Liver (tissue), 9 donors: ENCODE data around the gene TECPR1. TPM values are rescaled to one million over a fixed set of nuclear protein-coding genes. Genes with fewer than 3 reads are reported as not detected.

Experiments used
- DNase-seq: peaks from one replicate; pipeline ENCODE4 v3.0.0-alpha.2; 2017; ENCODE audit warnings: low spot score
- H3K27ac ChIP-seq, 2 donors: one replicate each; pipeline ENCODE4 v1.7.0; 2013; ENCODE audit warnings: inconsistent platforms in 2 of 2, low read length in 2 of 2, control low read depth in 1 of 2, low read depth in 1 of 2, mild to moderate bottlenecking in 1 of 2
- H3K27me3 ChIP-seq, 4 donors: one replicate each; pipeline versions ENCODE4 v1.6.1 to v1.7.0; 2013; ENCODE audit warnings: low read length in 3 of 4, inconsistent platforms in 1 of 4, mild to moderate bottlenecking in 1 of 4, moderate library complexity in 1 of 4; ENCODE audit not compliant: control insufficient read depth in 4 of 4, insufficient read depth in 4 of 4
- H3K36me3 ChIP-seq, 4 donors: one replicate each; pipeline versions ENCODE4 v1.6.1 to v1.7.0; 2013; ENCODE audit warnings: low read length in 3 of 4, mild to moderate bottlenecking in 3 of 4, low read depth in 1 of 4, moderate library complexity in 1 of 4; ENCODE audit not compliant: control insufficient read depth in 4 of 4, insufficient read depth in 3 of 4
- H3K4me1 ChIP-seq, 4 donors: one replicate each; pipeline versions ENCODE4 v1.6.1 to v1.7.0; 2013; ENCODE audit warnings: low read length in 3 of 4, mild to moderate bottlenecking in 3 of 4, moderate library complexity in 1 of 4; ENCODE audit not compliant: control insufficient read depth in 4 of 4, insufficient read depth in 4 of 4
- H3K4me3 ChIP-seq, 3 donors: one replicate each; pipeline versions ENCODE4 v1.6.1 to v1.7.0; 2013; ENCODE audit warnings: low read length in 3 of 3, control low read depth in 1 of 3, low read depth in 1 of 3, mild to moderate bottlenecking in 1 of 3
- H3K9ac ChIP-seq, 2 donors: one replicate each; pipeline ENCODE4 v1.7.0; 2013; ENCODE audit warnings: low read length in 2 of 2, mild to moderate bottlenecking in 2 of 2, moderate library complexity in 2 of 2, control low read depth in 1 of 2, low read depth in 1 of 2
- H3K9me3 ChIP-seq, 4 donors: one replicate each; pipeline versions ENCODE4 v1.6.1 to v1.7.0; 2013; ENCODE audit warnings: low read length in 3 of 4; ENCODE audit not compliant: control insufficient read depth in 4 of 4
- EGR1 ChIP-seq, 2 donors: IDR thresholded peaks; 2 replicates each; pipeline ENCODE4 v1.6.1; 2016 to 2018; ENCODE audit warnings: antibody characterized with exemption in 2 of 2, low read depth in 2 of 2
- FOXA1 ChIP-seq: IDR thresholded peaks from 2 replicates; pipeline ENCODE4 v1.6.1; 2016; ENCODE audit warnings: antibody characterized with exemption
- GABPA ChIP-seq, 2 donors: IDR thresholded peaks in 1 of 2; conservative IDR thresholded peaks in 1 of 2; 2 replicates each; pipeline ENCODE4 v1.6.1; 2016; ENCODE audit warnings: antibody characterized with exemption in 2 of 2, mild to moderate bottlenecking in 1 of 2, moderate library complexity in 1 of 2
- HNF4A ChIP-seq, 2 donors: conservative IDR thresholded peaks; 2 replicates each; pipeline ENCODE4 v1.6.1; 2016; ENCODE audit warnings: antibody characterized with exemption in 2 of 2, mild to moderate bottlenecking in 2 of 2
- HNF4G ChIP-seq: IDR thresholded peaks from 2 replicates; pipeline ENCODE4 v1.6.1; 2016; ENCODE audit warnings: antibody characterized with exemption
- JUND ChIP-seq, 2 donors: IDR thresholded peaks; 2 replicates each; pipeline ENCODE4 v1.6.1; 2016; ENCODE audit warnings: antibody characterized with exemption in 2 of 2
- NR2F2 ChIP-seq: IDR thresholded peaks from 2 replicates; pipeline ENCODE4 v1.6.1; 2016; ENCODE audit warnings: antibody characterized with exemption
- RAD21 ChIP-seq, 2 donors: IDR thresholded peaks; 2 replicates each; pipeline ENCODE4 v1.6.1; 2016; ENCODE audit warnings: antibody characterized with exemption in 2 of 2, mild to moderate bottlenecking in 2 of 2
- RXRA ChIP-seq, 2 donors: IDR thresholded peaks; 2 replicates each; pipeline ENCODE4 v1.6.1; 2017 to 2018; ENCODE audit warnings: antibody characterized with exemption in 2 of 2, mild to moderate bottlenecking in 1 of 2
- SP1 ChIP-seq: IDR thresholded peaks from 2 replicates; pipeline ENCODE4 v1.6.1; 2018; ENCODE audit warnings: antibody characterized with exemption, mild to moderate bottlenecking
- TAF1 ChIP-seq: conservative IDR thresholded peaks from 2 replicates; pipeline ENCODE4 v1.6.1; 2016; ENCODE audit warnings: antibody characterized with exemption, mild to moderate bottlenecking
- YY1 ChIP-seq: IDR thresholded peaks from 2 replicates; pipeline ENCODE4 v1.6.1; 2016; ENCODE audit warnings: antibody characterized with exemption, mild to moderate bottlenecking
- WGBS: extraction: QIAGEN DNeasy Blood & Tissue Kit; methylation state at CpG from one replicate; pipeline ENCODE4 v1.1.7; 2013; 5-methylcytosine and 5-hydroxymethylcytosine counted together
- polyA plus RNA-seq, 2 donors: library from polyadenylated mRNA; stranded (reverse) in 1 of 2; unstranded in 1 of 2; fragments of 200-250 nt in 1 of 2; fragments of >200 nt in 1 of 2; fragmentation: Nextera tagmentation in 1 of 2; extraction: Ambion mirVana in 1 of 2; gene quantifications; one replicate each; pipeline versions ENCODE4 v1.2.1 to v1.2.3, GENCODE V29; 2013 to 2015
- total RNA-seq, 2 donors: library from RNA; depleted of rRNA; stranded (reverse); fragments of >200 nt; gene quantifications; one replicate each; pipeline ENCODE4 v1.2.3, GENCODE V29; 2014
- TF ChIP-seq, protein P1 (sequence below): IDR thresholded peaks from 2 replicates; pipeline ENCODE4 v1.6.1; 2016; ENCODE audit warnings: antibody characterized with exemption
- TF ChIP-seq, protein P2 (sequence below): fragments of 150-350 bp; IDR thresholded peaks from 2 replicates; pipeline ENCODE4 v1.5.1; 2017; ENCODE audit warnings: improper control_type of control experiment, low read depth, low read length; ENCODE audit not compliant: missing input control
- TF ChIP-seq, protein P3 (sequence below): IDR thresholded peaks from 2 replicates; pipeline ENCODE4 v1.6.1; 2016; ENCODE audit warnings: antibody characterized with exemption
- TF ChIP-seq, protein P4 (sequence below): IDR thresholded peaks from 2 replicates; pipeline ENCODE4 v1.6.1; 2016; ENCODE audit warnings: antibody characterized with exemption, mild to moderate bottlenecking
- TF ChIP-seq, protein P5 (sequence below): IDR thresholded peaks from 2 replicates; pipeline ENCODE4 v1.6.1; 2016; ENCODE audit warnings: antibody characterized with exemption
- donor health status: healthy.
- donor health status: healthy.
- donor health status: healthy.
- donor health status: healthy.
- donor health status: healthy.

TECPR1 gene
- total and polyA plus RNA-seq, 4 donors, result 3.3 to 16.3 (median 7.8) TPM

DNA sequence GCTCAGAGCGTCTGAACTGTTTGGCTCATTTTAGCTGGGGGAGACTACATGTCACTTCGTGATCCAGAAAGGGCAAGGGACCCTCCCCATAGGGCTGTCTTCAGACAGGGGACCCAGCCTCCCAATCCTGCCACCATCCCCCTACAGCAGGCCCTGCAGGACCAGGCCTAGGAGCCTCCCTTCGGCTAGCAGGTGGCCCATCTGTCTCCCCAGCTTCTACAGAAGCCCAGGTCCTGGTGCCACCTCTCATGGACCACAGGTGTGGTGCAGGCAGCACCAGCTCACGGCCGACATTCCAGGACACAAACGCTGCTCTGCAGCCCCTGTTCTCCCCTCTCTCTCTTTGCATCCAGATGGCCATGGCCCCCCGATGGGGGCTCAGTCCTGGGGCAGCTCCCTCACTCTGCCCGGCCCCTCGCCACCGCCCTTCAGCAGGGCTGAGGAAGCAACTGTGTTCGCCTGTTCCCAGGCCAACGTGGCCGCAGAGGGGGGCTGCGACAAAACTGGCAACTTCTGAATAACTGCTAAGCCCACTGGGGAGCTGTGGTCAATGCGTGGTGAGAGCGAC, 10.3 kb downstream of the TECPR1 start:
- Histone ChIP-seq H3K4me3 (no peak overlapping the region), H3K27me3 (no peaks in the 10 kb centered on the region), H3K9me3 (no peaks in the 10 kb centered on the region), H3K9ac (no peak overlapping the region), H3K36me3 (peaks cover 0 to 11% (median 5%) of the 10 kb centered on the region in 4 donors), H3K27ac (no peak overlapping the region), H3K4me1 (no peaks in the 10 kb centered on the region)
- TF ChIP-seq YY1, result no peak
- TF ChIP-seq HNF4G, result no peak
- no peak for TF ChIP-seq SP1
- no peak for TF ChIP-seq JUND (IDR thresholded peaks at IDR 0.05)
- TF ChIP-seq, protein P1, sequence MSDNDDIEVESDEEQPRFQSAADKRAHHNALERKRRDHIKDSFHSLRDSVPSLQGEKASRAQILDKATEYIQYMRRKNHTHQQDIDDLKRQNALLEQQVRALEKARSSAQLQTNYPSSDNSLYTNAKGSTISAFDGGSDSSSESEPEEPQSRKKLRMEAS, result no peak
- TF ChIP-seq FOXA1, result no peak
- no peak for TF ChIP-seq EGR1 (IDR thresholded peaks at IDR 0.05; ENCODE audit: low read depth in 2 of 2)
- no peak for TF ChIP-seq NR2F2
- TF ChIP-seq, protein P2, sequence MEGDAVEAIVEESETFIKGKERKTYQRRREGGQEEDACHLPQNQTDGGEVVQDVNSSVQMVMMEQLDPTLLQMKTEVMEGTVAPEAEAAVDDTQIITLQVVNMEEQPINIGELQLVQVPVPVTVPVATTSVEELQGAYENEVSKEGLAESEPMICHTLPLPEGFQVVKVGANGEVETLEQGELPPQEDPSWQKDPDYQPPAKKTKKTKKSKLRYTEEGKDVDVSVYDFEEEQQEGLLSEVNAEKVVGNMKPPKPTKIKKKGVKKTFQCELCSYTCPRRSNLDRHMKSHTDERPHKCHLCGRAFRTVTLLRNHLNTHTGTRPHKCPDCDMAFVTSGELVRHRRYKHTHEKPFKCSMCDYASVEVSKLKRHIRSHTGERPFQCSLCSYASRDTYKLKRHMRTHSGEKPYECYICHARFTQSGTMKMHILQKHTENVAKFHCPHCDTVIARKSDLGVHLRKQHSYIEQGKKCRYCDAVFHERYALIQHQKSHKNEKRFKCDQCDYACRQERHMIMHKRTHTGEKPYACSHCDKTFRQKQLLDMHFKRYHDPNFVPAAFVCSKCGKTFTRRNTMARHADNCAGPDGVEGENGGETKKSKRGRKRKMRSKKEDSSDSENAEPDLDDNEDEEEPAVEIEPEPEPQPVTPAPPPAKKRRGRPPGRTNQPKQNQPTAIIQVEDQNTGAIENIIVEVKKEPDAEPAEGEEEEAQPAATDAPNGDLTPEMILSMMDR, result no peak
- TF ChIP-seq HNF4A (conservative IDR thresholded peaks at IDR 0.05), result no peak
- TF ChIP-seq, protein P3, sequence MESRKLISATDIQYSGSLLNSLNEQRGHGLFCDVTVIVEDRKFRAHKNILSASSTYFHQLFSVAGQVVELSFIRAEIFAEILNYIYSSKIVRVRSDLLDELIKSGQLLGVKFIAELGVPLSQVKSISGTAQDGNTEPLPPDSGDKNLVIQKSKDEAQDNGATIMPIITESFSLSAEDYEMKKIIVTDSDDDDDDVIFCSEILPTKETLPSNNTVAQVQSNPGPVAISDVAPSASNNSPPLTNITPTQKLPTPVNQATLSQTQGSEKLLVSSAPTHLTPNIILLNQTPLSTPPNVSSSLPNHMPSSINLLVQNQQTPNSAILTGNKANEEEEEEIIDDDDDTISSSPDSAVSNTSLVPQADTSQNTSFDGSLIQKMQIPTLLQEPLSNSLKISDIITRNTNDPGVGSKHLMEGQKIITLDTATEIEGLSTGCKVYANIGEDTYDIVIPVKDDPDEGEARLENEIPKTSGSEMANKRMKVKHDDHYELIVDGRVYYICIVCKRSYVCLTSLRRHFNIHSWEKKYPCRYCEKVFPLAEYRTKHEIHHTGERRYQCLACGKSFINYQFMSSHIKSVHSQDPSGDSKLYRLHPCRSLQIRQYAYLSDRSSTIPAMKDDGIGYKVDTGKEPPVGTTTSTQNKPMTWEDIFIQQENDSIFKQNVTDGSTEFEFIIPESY, result no peak
- no peak for TF ChIP-seq RXRA (IDR thresholded peaks at IDR 0.05)
- TF ChIP-seq, protein P4, sequence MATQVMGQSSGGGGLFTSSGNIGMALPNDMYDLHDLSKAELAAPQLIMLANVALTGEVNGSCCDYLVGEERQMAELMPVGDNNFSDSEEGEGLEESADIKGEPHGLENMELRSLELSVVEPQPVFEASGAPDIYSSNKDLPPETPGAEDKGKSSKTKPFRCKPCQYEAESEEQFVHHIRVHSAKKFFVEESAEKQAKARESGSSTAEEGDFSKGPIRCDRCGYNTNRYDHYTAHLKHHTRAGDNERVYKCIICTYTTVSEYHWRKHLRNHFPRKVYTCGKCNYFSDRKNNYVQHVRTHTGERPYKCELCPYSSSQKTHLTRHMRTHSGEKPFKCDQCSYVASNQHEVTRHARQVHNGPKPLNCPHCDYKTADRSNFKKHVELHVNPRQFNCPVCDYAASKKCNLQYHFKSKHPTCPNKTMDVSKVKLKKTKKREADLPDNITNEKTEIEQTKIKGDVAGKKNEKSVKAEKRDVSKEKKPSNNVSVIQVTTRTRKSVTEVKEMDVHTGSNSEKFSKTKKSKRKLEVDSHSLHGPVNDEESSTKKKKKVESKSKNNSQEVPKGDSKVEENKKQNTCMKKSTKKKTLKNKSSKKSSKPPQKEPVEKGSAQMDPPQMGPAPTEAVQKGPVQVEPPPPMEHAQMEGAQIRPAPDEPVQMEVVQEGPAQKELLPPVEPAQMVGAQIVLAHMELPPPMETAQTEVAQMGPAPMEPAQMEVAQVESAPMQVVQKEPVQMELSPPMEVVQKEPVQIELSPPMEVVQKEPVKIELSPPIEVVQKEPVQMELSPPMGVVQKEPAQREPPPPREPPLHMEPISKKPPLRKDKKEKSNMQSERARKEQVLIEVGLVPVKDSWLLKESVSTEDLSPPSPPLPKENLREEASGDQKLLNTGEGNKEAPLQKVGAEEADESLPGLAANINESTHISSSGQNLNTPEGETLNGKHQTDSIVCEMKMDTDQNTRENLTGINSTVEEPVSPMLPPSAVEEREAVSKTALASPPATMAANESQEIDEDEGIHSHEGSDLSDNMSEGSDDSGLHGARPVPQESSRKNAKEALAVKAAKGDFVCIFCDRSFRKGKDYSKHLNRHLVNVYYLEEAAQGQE, result no peak
- no peak for TF ChIP-seq RAD21 (IDR thresholded peaks at IDR 0.05)
- no peak for DNase-seq
- WGBS, result 91% methylated on average over 16 of the region's 16 CpGs

DNA sequence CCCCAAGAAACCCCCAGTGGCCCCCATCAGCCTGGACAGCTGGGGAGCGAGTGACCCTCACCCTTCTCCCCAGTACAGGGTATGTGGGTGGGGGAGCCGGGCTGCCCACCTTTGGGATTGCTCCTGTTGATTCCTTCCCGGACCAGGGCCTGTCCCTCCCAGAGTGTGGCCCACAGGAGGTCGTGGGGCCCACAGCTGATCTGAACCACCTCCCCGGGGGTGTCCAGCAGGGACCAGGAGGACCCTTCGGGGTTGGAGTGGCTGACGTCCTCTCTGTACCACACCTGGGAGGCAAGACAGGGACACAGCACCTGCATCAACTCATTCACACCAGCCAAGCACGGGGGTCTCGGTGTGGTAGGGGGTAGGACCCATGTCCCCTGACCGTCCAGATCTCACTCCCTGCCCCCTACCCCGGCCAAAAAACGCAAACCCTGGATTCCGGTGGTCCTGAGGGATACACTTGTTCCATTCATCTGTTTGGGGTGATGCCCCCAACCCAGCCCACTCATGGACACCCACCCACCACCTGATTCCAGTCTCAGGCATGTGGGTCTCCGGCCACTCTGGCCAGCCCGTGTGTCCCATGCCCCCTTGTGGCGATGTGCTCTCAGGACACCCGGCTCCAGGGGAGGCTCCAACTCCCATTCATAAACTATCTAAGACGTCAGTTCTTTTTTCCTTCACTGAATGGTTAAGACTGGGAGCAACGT, 10.9 kb downstream of the TECPR1 start:
- H3K27me3 ChIP-seq, result no peaks in the 10 kb centered on the region
- H3K9me3 ChIP-seq, result no peaks in the 10 kb centered on the region
- WGBS, result 69% methylated on average over 19 of the region's 19 CpGs
- TF ChIP-seq, protein P1, result no peak
- no peak for TF ChIP-seq TAF1
- no peak for TF ChIP-seq HNF4G
- TF ChIP-seq FOXA1, result no peak
- TF ChIP-seq SP1, result no peak
- no peak for TF ChIP-seq GABPA (IDR thresholded peaks at IDR 0.05 in 1 of 2, conservative IDR thresholded peaks at IDR 0.05 in 1 of 2)
- TF ChIP-seq, protein P2, result peak; percentile 65
- TF ChIP-seq, protein P5, sequence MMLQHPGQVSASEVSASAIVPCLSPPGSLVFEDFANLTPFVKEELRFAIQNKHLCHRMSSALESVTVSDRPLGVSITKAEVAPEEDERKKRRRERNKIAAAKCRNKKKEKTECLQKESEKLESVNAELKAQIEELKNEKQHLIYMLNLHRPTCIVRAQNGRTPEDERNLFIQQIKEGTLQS, result no peak
- TF ChIP-seq RAD21 (IDR thresholded peaks at IDR 0.05), result peak; percentile 67 to 84
- no peak for TF ChIP-seq HNF4A (conservative IDR thresholded peaks at IDR 0.05)
- TF ChIP-seq RXRA (IDR thresholded peaks at IDR 0.05), result no peak
- peaks cover 0 to 14% (median 5%) of the 10 kb centered on the region in 4 donors for H3K36me3 ChIP-seq
- no peak overlapping the region for H3K9ac ChIP-seq
- no peak overlapping the region for H3K4me3 ChIP-seq
- no peak overlapping the region for H3K27ac ChIP-seq
- H3K4me1 ChIP-seq, result no peaks in the 10 kb centered on the region
- peak; percentile 58 for DNase-seq
